ENCODE results near the gene LUC7L.

DNA sequence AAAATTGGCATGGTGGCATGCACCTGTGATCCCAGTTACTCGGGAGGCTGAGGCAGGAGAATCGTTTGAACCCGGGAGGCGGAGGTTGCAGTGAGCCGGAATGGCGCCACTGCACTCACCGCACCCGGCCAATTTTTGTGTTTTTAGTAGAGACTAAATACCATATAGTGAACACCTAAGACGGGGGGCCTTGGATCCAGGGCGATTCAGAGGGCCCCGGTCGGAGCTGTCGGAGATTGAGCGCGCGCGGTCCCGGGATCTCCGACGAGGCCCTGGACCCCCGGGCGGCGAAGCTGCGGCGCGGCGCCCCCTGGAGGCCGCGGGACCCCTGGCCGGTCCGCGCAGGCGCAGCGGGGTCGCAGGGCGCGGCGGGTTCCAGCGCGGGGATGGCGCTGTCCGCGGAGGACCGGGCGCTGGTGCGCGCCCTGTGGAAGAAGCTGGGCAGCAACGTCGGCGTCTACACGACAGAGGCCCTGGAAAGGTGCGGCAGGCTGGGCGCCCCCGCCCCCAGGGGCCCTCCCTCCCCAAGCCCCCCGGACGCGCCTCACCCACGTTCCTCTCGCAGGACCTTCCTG lies 49.1 kb downstream of the LUC7L start, which contains the start of gene HBQ1:
- TF ChIP-seq CTCF (IDR thresholded peaks at IDR 0.05; ENCODE audit: low read depth, low read length) (no peak), EZH2phosphoT487 (IDR thresholded peaks at IDR 0.05; ENCODE audit: low read depth) (no peak)
